Prostate gland (tissue), 2 donors: ENCODE results near the gene GGT6.

Source experiments
- CTCF ChIP-seq, 4 experiments: fragments of 200-600 bp in 2 of 4; fragments of 450-650 bp in 2 of 4; sonication (generic) in 2 of 4; IDR thresholded peaks; 1 replicate in 3 of 4; 2 replicates in 1 of 4; pipeline ENCODE4 v1.5.1; 2016 to 2019; ENCODE audit warnings: antibody characterized with exemption in 4 of 4, mild to moderate bottlenecking in 2 of 4, moderate library complexity in 2 of 4
- POLR2A ChIP-seq: fragments of 450-650 bp; IDR thresholded peaks from one replicate; pipeline ENCODE4 v1.6.1; 2016; ENCODE audit warnings: antibody characterized with exemption, mild to moderate bottlenecking
- POLR2AphosphoS5 ChIP-seq: sonication (generic); formaldehyde crosslinking; IDR thresholded peaks from one replicate; pipeline ENCODE4 v1.6.1; 2017; ENCODE audit warnings: antibody characterized with exemption

GRCh38 chr17:4602041-4602440, 41.7 kb upstream of the GGT6 start:
- TF ChIP-seq CTCF (IDR thresholded peaks at IDR 0.05): no peak
- no peak for TF ChIP-seq POLR2A
- TF ChIP-seq POLR2AphosphoS5: no peak
